DMS79 (cell line): ENCODE measurements around the gene DNAJA2.

Experiments
- DNase-seq: peaks from one replicate; lab custom pipeline; 2025; lab: John Stamatoyannopoulos, UW

The DNAJA2 gene

DNA sequence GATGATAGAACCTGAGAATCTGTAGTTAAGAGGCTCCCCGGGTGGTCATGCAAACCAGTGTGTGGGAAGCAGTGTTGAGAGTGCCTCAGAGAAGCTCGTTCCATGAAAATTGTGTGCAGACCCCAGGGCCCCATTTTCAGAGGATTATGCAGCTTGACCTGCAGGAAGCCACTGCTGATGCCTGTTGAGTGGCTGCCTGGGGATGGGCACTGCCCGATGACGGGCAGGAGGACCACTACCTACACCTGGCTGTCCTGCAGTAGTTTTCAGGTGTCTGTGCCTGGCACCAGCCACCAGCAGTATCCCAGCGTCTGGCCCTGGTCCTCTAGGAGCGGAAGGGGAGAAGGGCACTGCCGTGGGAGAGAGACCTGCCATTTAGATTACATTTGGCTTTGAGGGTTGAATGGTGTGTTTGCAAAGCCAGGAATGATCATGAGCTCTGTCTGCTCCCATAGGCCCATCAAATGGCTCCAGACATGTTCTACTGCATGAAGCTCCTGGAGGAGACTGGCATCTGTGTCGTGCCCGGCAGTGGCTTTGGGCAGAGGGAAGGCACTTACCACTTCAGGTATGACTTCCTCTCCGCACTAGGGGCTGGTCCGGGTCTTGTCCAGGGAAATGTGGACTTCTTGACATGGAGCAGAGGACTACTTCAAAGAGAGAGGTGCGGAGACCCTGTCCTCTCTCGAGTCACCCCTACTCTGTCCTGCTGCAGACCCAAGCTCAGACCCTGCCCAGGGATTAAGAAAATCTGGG, 46.8 kb downstream of the DNAJA2 start:
- no peak for DNase-seq

DNA sequence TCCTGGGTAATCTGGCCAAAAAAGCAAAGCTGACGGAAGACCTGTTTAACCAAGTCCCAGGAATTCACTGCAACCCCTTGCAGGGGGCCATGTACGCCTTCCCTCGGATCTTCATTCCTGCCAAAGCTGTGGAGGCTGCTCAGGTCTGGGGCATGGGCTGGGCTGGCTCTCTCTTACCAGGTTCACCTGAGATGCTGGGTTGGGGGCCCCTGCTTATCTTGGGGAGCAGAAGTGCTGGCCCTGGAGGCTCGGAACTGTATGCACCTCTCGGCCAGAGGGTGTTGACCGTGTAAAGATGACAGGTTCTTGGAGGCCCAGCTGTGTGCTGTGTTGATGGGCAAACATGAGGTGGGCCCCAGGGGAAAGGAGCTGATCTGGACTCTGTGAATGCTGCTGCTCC, 49.1 kb downstream of the DNAJA2 start:
- no peak for DNase-seq

DNA sequence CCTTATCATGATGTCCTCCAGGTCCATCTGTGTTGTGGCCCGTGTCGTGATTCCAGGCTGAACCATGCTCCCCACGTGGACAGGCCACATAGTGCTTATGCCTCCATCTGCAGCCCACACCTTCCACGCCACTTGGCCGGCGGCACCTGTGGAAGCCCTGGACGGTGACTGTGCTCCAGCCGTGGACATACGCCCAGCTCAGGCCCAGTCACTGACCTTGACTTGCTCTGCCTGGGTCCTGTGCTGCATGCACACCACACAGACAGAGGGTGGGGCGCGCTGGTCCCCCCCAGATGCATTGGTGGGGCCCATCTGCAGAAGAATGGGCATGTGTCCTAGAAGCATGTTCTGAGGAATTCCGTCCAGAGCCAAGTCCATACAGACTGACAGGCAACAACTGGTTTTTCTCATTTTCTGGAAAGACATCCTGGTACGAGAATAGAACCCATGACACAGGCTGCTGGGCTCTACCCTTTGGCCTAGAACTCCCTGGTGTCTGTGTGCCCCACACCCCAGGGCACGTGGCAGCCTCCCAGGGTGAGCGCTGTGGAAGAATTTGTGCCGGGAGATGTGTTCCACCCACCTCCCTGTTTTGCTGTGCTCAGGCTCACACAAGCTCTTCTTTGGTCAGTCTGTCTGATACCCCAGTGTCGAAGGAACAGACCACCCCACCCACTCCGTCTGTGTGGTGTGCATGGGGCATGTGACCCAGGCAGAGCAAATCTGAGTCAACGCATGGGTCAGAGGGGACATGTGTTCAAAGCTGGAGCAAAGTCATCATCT, 49.8 kb downstream of the DNAJA2 start:
- no peak for DNase-seq

DNA sequence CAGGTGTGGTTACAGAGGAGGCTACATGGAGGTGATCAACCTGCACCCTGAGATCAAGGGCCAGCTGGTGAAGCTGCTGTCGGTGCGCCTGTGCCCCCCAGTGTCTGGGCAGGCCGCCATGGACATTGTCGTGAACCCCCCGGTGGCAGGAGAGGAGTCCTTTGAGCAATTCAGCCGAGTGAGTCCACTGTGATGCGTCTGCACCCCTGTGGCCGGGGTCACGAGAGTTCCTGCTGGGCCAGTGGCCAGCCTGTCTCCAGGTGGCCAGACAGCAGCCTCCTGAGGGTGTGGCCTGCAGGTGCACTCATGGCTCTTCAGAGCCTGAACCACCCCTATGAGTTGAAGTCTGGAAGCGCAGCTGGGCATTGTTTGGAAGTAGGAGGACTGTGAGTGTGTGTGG, 51.2 kb downstream of the DNAJA2 start:
- no peak for DNase-seq

DNA sequence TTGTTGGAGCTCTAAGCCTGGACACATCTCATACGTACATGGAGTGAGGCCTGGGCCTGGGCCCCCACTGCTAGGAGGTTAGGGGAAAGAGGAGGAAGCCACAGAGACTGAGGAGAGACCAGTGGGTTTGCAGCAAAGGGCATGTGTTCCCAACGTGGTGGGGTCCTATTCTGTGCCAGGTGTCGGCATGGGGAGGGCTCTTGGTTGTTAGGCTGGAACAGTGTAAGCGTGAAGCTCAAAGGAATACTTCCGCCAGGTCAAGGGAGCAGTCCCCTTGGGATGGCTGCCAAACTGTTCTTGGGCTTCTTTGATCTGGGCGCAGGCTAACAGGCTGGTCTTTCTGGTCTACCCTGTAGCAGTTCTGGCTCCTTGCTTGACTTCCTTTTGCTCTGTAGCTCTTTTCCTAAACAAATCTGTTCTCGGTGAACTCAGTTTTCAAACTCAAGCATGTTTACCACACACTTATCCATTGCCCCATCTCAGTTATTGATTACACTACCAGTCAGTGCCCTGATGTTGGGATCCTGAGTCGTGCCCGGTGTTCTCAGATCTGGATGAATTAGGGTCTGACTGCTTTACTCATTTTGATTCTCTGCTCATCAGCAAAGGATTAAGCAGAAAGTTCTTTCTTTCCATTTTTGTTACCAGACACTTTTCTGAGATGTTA, 52.9 kb downstream of the DNAJA2 start:
- DNase-seq, result no peak

DNA sequence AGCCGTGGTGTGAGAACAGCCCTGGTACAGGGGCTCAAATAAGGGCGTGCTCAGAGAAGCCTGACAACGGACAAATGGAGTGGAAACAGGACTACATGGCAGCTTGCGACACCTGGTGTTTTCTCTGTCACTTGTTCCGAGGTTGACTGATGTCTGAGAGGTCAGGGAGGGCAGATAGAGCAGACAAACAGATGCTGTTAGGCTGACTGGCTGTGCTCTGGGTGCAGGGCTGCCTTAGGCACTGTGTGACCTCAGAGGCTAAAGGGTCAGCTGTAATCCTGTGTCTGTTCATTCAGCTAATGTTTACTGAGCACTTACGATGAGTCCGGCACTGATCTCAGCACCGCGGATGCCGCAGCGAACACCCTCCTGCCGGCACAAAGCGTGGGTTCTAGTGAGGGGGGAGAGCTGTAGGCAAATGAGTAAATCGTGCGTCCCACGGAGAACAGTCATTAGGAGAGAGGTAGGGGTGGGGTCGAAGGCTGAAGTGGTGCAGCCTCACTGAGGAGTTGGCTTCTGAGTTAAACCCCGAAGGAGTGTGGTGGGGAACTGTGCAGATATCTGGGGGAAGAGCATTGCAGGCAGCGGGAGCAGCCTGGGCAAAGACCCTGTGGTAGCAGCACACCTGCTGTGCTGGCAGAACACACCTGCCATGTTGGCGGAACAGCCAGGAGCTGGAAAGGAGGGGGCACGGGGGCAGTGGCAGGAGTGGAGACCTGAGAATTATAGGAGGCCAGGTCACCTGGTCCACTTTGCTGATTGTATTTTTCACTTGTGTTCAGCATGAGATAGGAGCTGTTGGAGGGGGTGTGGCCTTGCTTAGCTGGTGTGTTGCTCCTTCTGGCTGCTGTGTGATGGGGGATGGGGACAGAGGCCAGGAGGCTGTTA, 54.3 kb downstream of the DNAJA2 start:
- no peak for DNase-seq

DNA sequence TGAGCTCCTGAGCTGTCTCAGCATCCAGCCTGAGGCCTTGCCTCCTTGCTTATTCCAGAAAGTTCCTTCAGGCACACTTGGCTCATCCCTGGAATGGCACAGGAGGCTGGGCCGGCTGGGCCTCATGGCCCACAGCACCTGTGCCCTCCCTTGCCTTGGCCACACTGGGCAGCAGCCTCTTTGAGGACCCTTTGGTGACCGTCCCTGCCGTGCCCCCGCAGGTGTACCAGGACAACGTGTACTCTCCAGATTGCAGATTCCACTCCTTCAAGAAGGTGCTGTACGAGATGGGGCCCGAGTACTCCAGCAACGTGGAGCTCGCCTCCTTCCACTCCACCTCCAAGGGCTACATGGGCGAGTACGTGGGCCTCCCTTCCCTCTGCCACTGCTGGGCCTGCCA, 55.1 kb downstream of the DNAJA2 start:
- no peak for DNase-seq

DNA sequence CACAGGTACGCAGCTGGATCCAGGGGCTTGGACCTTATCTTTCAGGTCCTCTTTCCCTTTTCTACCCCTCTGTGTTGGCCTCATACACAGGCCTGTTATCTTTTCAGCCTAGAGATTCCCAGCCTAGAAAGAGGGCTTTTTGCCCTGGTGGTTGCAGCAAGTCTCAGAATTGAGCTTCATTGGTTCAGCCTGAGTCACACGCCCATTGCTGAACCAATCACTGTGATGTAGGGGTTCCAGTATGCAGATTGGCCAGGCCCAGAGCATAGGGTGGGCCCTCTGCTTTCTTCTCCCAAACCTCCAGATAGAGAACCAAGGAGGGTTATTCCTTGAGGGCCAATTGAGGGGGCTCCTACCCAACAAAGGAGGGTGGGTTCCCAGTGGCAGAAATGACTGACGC, 56.5 kb downstream of the DNAJA2 start:
- DNase-seq, result no peak

DNA sequence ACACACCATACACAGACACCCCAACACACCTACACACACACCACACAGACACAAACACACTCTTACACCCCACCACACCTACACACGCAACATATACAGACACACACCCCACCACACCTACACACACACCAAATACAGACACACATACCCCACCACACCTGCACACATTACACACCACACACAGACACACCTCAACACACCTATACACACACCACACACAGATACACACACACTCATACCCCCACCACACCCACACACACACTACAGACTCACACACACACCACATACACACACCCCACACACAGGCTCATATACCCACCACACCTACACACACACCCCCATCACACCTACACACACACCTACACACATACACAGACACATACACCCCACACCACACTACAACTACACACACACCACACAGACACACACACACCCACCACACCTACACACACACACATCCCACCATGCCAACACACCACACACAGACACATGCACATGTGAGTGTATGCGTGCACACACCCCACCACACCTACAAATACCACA, 57.9 kb downstream of the DNAJA2 start:
- DNase-seq, result no peak

DNA sequence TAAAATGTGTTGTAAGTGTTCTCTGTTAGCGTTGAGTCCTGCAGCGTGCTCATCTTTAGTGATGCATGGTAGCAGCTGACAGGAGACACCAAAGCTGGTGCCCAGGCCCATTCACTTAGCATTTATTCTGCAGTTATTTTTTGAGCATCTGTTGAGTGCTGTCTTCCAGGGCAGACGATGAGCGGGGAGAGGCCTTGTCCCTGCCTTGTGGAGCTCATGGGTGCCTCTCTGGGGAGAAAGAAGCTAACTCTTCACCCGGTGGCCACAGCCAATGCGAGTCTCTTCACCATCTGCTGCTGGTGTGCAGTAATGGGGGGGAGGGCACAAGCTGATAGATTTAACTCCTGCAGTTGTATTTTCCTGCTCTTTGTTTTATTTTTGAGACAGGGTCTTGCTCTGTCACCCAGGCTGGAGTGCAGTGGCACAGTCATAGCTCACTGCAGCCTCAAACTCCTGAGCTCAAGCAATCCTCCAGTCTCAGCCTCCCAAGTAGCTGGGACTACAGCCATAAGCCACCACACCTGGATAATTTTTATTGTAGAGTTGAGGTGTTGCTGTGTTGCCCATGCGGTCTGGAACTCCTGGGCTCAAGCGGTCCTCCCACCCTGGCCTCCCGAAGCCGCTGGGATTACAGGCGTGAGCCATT, 58.8 kb downstream of the DNAJA2 start:
- no peak for DNase-seq

DNA sequence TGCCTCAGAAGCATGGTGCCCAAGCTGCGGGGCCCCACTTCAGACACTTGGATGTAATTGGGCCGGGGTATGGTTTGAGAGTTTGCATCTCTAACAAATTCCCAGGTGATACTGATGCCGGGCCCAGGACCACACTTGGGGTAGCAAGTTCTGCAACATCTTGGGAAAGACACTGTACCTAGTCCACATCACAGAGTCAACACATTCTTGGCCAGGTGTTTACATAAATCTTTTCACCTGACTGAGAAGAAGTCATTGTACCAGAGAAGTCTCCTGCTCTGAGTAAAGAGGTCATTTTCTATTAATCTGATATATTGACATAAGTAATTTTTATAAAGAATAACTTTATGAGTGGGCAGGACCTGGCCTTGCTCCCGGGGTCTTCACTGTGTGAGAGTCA, 61.8 kb downstream of the DNAJA2 start:
- DNase-seq, result no peak

DNA sequence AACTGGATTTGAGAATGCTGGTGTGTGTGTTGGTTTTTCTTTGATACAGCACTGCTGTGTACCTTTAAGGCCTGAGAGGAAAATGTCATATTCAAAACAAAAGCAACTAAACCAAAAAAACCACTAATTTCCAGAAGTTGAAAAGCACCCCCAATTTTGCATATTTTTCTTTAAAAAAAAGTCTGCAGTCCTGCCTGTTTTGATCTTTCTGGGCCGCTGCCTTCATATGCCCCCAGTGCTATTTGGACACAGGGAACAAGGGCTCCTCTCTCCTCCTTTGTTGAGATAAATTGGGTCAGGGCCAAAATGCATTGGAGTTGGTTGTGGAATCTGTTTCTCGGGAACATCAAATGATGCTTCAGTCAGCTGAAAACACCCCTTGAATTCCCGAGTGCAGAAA, 62.4 kb downstream of the DNAJA2 start:
- no peak for DNase-seq

DNA sequence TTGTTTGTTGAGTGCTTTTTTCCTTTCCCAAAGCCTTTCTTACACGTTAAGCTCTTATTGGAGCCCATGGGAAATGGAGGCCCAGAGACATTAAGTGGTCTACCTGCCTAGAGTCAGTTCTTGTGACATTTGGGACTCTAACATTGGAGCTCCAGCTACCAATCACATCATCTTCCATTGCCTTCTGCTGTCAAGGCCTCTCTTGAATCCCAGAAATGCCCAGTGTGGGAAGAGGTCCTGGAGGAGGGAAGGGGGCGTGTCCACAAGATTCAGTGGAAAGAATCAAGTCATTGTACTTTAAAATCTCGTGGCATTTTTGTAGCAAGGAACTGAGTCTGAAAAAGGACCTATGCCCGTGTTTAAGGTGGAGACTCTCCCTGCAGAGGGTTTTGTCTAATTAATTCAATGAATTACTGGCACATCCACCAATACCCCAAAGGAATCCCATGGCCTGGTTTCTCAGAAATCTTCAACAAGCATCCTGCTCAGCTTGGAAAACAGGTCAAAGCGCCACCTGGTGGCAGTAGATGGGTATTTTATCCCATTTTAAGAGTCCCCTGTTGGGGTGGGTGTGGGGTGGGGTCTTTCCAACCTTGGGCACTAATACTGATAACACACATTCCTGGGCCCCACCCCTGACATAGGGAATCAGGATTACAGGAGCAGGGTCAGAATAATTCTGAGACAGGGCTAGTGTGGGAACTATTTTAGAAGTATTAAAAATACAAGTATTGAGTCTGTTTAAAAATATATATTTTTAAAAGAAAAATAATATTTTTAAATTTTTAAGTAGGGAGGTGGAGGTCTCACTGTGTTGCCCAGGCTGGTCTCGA, 64.7 kb downstream of the DNAJA2 start:
- DNase-seq, result no peak

DNA sequence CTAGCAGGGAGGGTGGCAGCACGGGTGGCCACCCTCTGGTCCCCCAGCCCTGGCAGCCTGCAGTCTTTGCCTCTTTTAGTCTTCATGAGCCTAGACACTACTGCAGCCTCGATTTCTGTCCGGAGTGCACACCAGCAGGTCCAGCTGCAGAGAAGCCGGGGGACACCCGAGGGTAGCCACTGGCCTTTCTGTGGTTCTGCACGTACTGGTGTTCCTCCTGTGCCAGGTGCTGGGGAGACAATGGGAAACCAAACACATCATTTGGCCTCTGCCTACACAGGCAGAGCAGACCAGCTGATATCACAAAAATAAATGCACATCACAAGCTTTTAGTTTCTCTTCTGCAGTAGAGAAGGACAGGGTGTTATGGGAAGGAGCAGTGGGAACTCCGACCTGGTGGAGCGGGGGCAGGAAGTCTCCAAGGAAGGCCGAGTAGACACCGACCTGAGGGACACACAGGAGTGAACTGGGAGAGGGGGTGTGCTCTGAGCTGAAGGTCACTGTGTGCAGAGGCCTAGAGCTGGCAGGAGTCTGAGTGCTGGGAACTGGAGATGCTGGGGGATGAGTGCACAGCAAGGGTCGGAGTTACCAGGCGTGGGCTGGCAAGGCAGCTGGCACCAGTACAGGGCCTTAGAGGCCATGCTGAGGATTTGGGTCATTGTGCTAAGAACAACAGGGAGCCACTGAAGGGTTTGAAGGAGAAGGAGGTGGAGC, 66.3 kb downstream of the DNAJA2 start:
- DNase-seq, result no peak

DNA sequence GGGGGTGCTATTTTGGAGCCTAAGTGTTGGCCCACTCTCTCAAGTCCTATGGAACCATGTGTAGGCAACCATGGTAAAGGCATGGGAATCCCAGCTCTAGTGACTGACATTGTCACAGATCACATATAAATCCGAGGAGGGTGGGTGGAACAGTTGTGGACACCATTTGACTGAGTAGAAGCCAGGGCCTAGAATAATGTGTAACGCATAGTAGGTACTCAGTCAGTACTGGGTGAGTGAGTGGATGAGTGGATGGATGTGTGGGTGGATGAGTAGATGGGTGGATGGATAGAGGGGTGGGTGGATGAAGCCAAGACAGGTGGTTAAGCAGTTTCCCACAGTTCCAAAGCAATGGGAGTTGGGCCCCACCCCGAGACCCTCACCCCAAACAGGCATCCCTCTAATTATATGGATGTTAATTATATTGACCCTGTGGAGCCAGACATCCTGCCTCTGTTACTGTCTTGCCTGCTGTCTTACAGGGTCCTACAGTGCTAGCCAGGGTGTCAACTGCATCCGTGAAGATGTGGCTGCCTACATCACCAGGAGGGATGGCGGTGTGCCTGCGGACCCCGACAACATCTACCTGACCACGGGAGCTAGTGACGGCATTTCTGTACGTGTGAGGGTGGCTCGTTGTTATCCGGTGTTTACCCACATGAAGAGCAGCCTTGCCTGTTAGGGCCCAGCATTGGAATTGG, 67.0 kb downstream of the DNAJA2 start:
- no peak for DNase-seq
